GM19023 (cell line): ENCODE data around the gene UVRAG.

Experiments used
- ATAC-seq: cut with Tn5 transposase; IDR thresholded peaks from one replicate; pipeline ENCODE4 v1.9.1; 2021; ENCODE audit warnings: mild to moderate bottlenecking, moderate library complexity; ENCODE audit not compliant: unreplicated experiment

The UVRAG gene

GRCh38 chr11:75814677-75815344 lies at the start of gene UVRAG:
Gene UVRAG (plus strand): TSS chr11:75815210. CDS start chr11:75815408, 198 bp downstream.
- ATAC-seq: peak; percentile 80

GRCh38 chr11:75766443-75767227 lies 48.4 kb upstream of the UVRAG start:
- no peak for ATAC-seq

- ATAC-seq: no peak
Observed at GRCh38 chr11:75767228-75767572, 47.8 kb upstream of the UVRAG start.

- ATAC-seq: no peak
Observed at GRCh38 chr11:75767793-75768111, 47.3 kb upstream of the UVRAG start.

GRCh38 chr11:75768112-75768908 lies 46.7 kb upstream of the UVRAG start, which contains the start of gene DGAT2:
Gene DGAT2 (plus strand): TSS chr11:75768778. CDS start chr11:75768992, 214 bp downstream.
- peak; percentile 80 for ATAC-seq

GRCh38 chr11:75768909-75769771 lies 45.9 kb upstream of the UVRAG start:
- no peak for ATAC-seq

GRCh38 chr11:75770102-75770501 lies 44.9 kb upstream of the UVRAG start:
- no peak for ATAC-seq

GRCh38 chr11:75771646-75772410 lies 43.2 kb upstream of the UVRAG start:
- no peak for ATAC-seq

- ATAC-seq: peak; percentile 84
Observed at GRCh38 chr11:75773595-75774353, 41.2 kb upstream of the UVRAG start.

GRCh38 chr11:75775056-75775455 lies 40.0 kb upstream of the UVRAG start:
- no peak for ATAC-seq

- ATAC-seq: no peak
Observed at GRCh38 chr11:75776546-75776945, 38.5 kb upstream of the UVRAG start.

GRCh38 chr11:75777461-75778110 lies 37.4 kb upstream of the UVRAG start:
- ATAC-seq: no peak

- ATAC-seq: no peak
Observed at GRCh38 chr11:75778962-75779361, 36.0 kb upstream of the UVRAG start.

- ATAC-seq: no peak
Observed at GRCh38 chr11:75779960-75780359, 35.0 kb upstream of the UVRAG start.

- no peak for ATAC-seq
Observed at GRCh38 chr11:75780888-75781287, 34.1 kb upstream of the UVRAG start.

GRCh38 chr11:75781296-75781695 lies 33.7 kb upstream of the UVRAG start:
- no peak for ATAC-seq

- no peak for ATAC-seq
Observed at GRCh38 chr11:75781831-75782230, 33.2 kb upstream of the UVRAG start.

- no peak for ATAC-seq
Observed at GRCh38 chr11:75782540-75783263, 32.3 kb upstream of the UVRAG start.
